ENCODE measurements around the gene PRR27.

Gene PRR27

GRCh38 chr4:70153937-70154336 is at the start of gene PRR27:
TSS of gene PRR27 (plus strand) at chr4:70154237. CDS start at chr4:70154376, 139 bp downstream.
- no peak for DNase-seq

- DNase-seq: no peak
Observed at GRCh38 chr4:70110917-70111316, 43.1 kb upstream of the PRR27 start.

GRCh38 chr4:70113656-70114055 is 40.4 kb upstream of the PRR27 start:
- no peak for DNase-seq

GRCh38 chr4:70114096-70114495 is 39.9 kb upstream of the PRR27 start:
- DNase-seq: no peak

GRCh38 chr4:70120323-70120722 is 33.7 kb upstream of the PRR27 start:
- DNase-seq: no peak

GRCh38 chr4:70133473-70133872 is 20.6 kb upstream of the PRR27 start:
- DNase-seq: no peak

GRCh38 chr4:70138751-70139150 is 15.3 kb upstream of the PRR27 start:
- DNase-seq: no peak

GRCh38 chr4:70151271-70151670 is 2.8 kb upstream of the PRR27 start:
- DNase-seq: no peak

GRCh38 chr4:70152088-70152487 is 1.9 kb upstream of the PRR27 start:
- no peak for DNase-seq

GRCh38 chr4:70158576-70158975 is 4.5 kb downstream of the PRR27 start:
- no peak for DNase-seq

- no peak for DNase-seq
Observed at GRCh38 chr4:70177090-70177489, 23.1 kb downstream of the PRR27 start.

- DNase-seq: no peak
Observed at GRCh38 chr4:70178075-70178660, 24.1 kb downstream of the PRR27 start.

- DNase-seq: no peak
Observed at GRCh38 chr4:70179811-70180210, 25.8 kb downstream of the PRR27 start.

- DNase-seq: no peak
Observed at GRCh38 chr4:70181864-70182263, 27.8 kb downstream of the PRR27 start.

GRCh38 chr4:70182517-70183167 is 28.6 kb downstream of the PRR27 start:
- DNase-seq: no peak

GRCh38 chr4:70183168-70183939 is 29.3 kb downstream of the PRR27 start:
- DNase-seq: no peak

GRCh38 chr4:70183940-70184246 is 29.9 kb downstream of the PRR27 start:
- no peak for DNase-seq

GRCh38 chr4:70187216-70187615 is 33.2 kb downstream of the PRR27 start:
- DNase-seq: no peak

GRCh38 chr4:70190579-70190978 is 36.5 kb downstream of the PRR27 start:
- DNase-seq: no peak

- no peak for DNase-seq
Observed at GRCh38 chr4:70191647-70192046, 37.6 kb downstream of the PRR27 start.

- no peak for DNase-seq
Observed at GRCh38 chr4:70192895-70193294, 38.9 kb downstream of the PRR27 start.

- no peak for DNase-seq
Observed at GRCh38 chr4:70195425-70195824, 41.4 kb downstream of the PRR27 start, which contains the start of gene ODAM. TSS of gene ODAM (plus strand) at chr4:70195725. CDS start at chr4:70196544, 819 bp downstream.

- DNase-seq: no peak
Observed at GRCh38 chr4:70196857-70197256, 42.8 kb downstream of the PRR27 start.

- DNase-seq: peak; percentile 56
Observed at GRCh38 chr4:70197842-70198241, 43.8 kb downstream of the PRR27 start.
